ENCODE results near the gene PEBP1. TPM values are rescaled to one million over a fixed set of nuclear protein-coding genes. Genes with fewer than 3 reads are reported as not detected.

PEBP1 gene
- polyA plus RNA-seq, 3 donors = 23.0 to 57.9 (median 47.6) TPM

DNA sequence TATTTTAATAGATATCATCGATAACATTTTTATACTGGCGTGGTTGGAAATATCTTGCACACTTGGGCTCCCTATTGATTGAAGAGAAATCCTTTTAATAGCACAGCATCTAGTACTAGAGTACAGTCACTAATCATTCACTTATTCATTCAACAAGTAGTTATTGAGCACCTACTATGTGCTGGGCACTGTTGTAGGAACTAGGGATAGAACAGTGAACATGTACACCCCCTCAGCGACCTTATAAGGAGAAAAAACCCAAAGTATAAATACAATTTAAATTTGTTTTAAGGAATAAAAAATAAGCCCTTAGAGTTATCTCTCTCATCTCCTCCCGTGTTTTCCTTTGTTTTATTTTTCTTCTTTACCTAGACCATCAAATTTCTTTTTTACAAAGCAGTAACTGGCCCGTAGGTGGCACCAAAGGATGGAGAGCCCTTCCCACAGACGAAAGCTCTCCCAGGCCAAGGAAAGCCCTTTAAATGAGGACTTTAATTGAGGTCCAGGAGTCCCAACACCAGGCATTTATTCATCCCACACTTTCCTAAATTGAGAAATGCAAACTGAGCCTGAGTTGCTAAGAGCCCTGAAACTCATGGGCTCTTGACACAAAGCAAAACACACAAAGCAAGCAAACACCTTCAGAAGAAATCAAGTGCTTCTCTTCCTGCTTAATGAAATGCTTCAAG lies 29.0 kb downstream of the PEBP1 start:
- H3K4me2 ChIP-seq (replicated peaks; ENCODE audit: extremely low read depth, low read length, poor library complexity, severe bottlenecking) = no peak overlapping the region
- no peaks in the 10 kb centered on the region for H3K79me2 ChIP-seq (ENCODE audit: insufficient read depth, low read length)
- Mint-ChIP-seq H3K27me3 (ENCODE audit: low read depth in 3 of 3) (no peaks in the 10 kb centered on the region), H3K4me3 (no peak overlapping the region), H3K27ac (peak overlapping the region in 2 of 7 donors; percentile 10 to 26), H3K36me3 (peaks cover 37 to 69% of the 10 kb centered on the region in 2 donors), H3K9me3 (peaks cover 0 to 5% (median 2%) of the 10 kb centered on the region in 7 donors), H3K4me1 (peaks cover 6% of the 10 kb centered on the region)
- peaks cover 0 to 6% of the 10 kb centered on the region in 2 donors for H3K4me1 ChIP-seq (ENCODE audit: control insufficient read depth in 1 of 2, insufficient read depth in 2 of 2, low read length in 2 of 2)
- H3K36me3 ChIP-seq (replicated peaks in 1 of 2; ENCODE audit: control insufficient read depth in 1 of 2, insufficient read depth in 2 of 2, low read length in 2 of 2) = peaks cover 61 to 89% of the 10 kb centered on the region in 2 donors
- TF ChIP-seq, protein P1, sequence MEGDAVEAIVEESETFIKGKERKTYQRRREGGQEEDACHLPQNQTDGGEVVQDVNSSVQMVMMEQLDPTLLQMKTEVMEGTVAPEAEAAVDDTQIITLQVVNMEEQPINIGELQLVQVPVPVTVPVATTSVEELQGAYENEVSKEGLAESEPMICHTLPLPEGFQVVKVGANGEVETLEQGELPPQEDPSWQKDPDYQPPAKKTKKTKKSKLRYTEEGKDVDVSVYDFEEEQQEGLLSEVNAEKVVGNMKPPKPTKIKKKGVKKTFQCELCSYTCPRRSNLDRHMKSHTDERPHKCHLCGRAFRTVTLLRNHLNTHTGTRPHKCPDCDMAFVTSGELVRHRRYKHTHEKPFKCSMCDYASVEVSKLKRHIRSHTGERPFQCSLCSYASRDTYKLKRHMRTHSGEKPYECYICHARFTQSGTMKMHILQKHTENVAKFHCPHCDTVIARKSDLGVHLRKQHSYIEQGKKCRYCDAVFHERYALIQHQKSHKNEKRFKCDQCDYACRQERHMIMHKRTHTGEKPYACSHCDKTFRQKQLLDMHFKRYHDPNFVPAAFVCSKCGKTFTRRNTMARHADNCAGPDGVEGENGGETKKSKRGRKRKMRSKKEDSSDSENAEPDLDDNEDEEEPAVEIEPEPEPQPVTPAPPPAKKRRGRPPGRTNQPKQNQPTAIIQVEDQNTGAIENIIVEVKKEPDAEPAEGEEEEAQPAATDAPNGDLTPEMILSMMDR (IDR thresholded peaks at IDR 0.05) = no peak
- no peaks in the 10 kb centered on the region for H3K27me3 ChIP-seq (ENCODE audit: control insufficient read depth in 2 of 2, insufficient read depth in 2 of 2, low read length in 2 of 2)
- H4K20me1 ChIP-seq (ENCODE audit: insufficient read depth, low read length) = peaks cover 23% of the 10 kb centered on the region
- H3K9ac ChIP-seq (ENCODE audit: insufficient read depth, low read length, poor library complexity, severe bottlenecking) = no peak overlapping the region
- 59% methylated on average over 2 of the region's 6 CpGs for WGBS (ENCODE audit: insufficient coverage)
- no peak overlapping the region for H2AFZ ChIP-seq (ENCODE audit: insufficient read depth, low read depth, low read length, poor library complexity, severe bottlenecking)
- DNase-seq = no peak
- no peaks in the 10 kb centered on the region for H3K9me3 ChIP-seq (replicated peaks in 1 of 2; ENCODE audit: control insufficient read depth in 1 of 2, insufficient read depth in 1 of 2, low read length in 2 of 2)
- H3K27ac ChIP-seq (ENCODE audit: low read depth in 1 of 2, low read length in 2 of 2) = no peak overlapping the region
- intact Hi-C loops (cut with micrococcal nuclease) = no loop called here
- H3K4me3 ChIP-seq (replicated peaks in 1 of 3; ENCODE audit: low read depth in 2 of 3, low read length in 3 of 3) = no peak overlapping the region

DNA sequence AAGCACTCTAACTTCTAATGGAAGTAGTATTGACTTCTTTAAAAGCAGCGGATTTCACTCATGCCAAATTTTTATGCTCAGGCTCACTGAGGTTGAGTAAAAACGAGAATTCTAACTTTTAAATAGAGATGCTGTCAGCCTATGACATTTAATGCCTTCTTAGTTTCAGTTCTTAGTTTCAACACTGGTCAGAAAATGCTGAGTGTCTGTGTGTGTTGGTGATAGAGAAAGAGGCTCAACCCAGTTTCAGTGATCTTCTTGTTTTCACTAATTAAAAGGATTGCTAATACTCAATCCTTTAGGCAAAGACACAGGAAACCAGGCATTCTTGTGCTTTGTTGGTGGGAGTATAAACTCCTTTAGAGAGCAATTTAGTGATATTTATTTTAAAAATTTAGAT lies 31.0 kb downstream of the PEBP1 start:
- no CpG with 5 or more reads among the region's 2 CpGs for WGBS (ENCODE audit: insufficient coverage)
- H3K9ac ChIP-seq (ENCODE audit: insufficient read depth, low read length, poor library complexity, severe bottlenecking) = no peak overlapping the region
- TF ChIP-seq, protein P1 (IDR thresholded peaks at IDR 0.05) = no peak
- Mint-ChIP-seq H3K36me3 (peaks cover 56 to 90% of the 10 kb centered on the region in 2 donors), H3K27ac (no peak overlapping the region), H3K4me1 (peaks cover 6% of the 10 kb centered on the region), H3K9me3 (peaks cover 0 to 7% (median 2%) of the 10 kb centered on the region in 7 donors), H3K27me3 (ENCODE audit: low read depth in 3 of 3) (no peaks in the 10 kb centered on the region), H3K4me3 (no peak overlapping the region)
- intact Hi-C loops (cut with micrococcal nuclease) = no loop called here
- no peak overlapping the region for H3K4me3 ChIP-seq (replicated peaks in 1 of 3; ENCODE audit: low read depth in 2 of 3, low read length in 3 of 3)
- peaks cover 0 to 6% of the 10 kb centered on the region in 2 donors for H3K4me1 ChIP-seq (ENCODE audit: control insufficient read depth in 1 of 2, insufficient read depth in 2 of 2, low read length in 2 of 2)
- peaks cover 20% of the 10 kb centered on the region for H4K20me1 ChIP-seq (ENCODE audit: insufficient read depth, low read length)
- H3K36me3 ChIP-seq (replicated peaks in 1 of 2; ENCODE audit: control insufficient read depth in 1 of 2, insufficient read depth in 2 of 2, low read length in 2 of 2) = peaks cover 61 to 89% of the 10 kb centered on the region in 2 donors
- H3K27ac ChIP-seq (ENCODE audit: low read depth in 1 of 2, low read length in 2 of 2) = no peak overlapping the region
- H3K27me3 ChIP-seq (ENCODE audit: control insufficient read depth in 2 of 2, insufficient read depth in 2 of 2, low read length in 2 of 2) = no peaks in the 10 kb centered on the region
- H3K79me2 ChIP-seq (ENCODE audit: insufficient read depth, low read length) = no peaks in the 10 kb centered on the region
- no peak overlapping the region for H2AFZ ChIP-seq (ENCODE audit: insufficient read depth, low read depth, low read length, poor library complexity, severe bottlenecking)
- no peaks in the 10 kb centered on the region for H3K9me3 ChIP-seq (replicated peaks in 1 of 2; ENCODE audit: control insufficient read depth in 1 of 2, insufficient read depth in 1 of 2, low read length in 2 of 2)
- no peak overlapping the region for H3K4me2 ChIP-seq (replicated peaks; ENCODE audit: extremely low read depth, low read length, poor library complexity, severe bottlenecking)
- DNase-seq = no peak
